ENCODE data around the gene FH. TPM values are rescaled to one million over a fixed set of nuclear protein-coding genes. Genes with fewer than 3 reads are reported as not detected.
A peak's percentile ranks its signal among the peaks of the same experiment; 100 is the strongest.

FH gene
- total RNA-seq = 67.0 and 94.9 TPM in 2 replicates
- 46.8 TPM for polyA plus RNA-seq (2012)

DNA sequence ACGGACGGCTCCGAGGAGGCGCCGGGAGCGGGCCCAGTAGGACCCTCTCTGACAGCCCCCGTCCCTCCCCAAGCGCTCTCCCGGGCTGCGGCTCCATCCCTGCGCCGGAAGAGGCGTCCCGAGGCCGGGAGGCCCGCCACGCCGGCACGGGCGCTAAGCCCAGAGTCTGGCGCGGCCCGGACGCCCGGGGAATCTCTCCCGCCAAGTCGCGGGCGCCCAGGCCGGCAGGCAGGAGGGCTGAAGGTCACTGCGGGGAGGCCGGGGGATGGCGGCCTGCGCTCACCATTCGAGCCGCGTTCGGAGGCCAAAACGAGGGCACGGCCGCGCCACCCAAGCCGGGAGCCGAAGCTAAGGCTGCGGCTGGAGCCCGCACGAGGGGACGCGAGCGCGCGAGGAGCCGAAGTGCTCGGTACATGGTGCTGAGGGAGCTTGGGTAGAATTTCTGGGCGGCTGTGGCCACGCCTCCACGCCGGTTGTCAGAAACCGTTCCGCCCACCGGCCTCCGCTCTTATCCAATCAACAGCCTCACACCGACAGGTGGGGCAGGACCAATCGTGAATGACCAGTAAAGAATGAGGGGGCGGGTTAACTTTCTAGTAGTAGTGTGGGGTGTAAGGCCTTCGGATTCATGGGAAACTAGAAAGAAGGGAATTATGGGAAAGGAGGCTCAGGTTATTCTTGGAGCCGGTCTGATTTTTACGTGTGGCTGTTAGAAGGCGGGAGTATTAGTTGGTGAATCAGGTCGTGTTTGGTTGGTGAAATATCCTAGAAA is at the start of gene FH:
Gene FH, minus strand, starts transcription at position 448 of the 772 bp plus-strand sequence. Its CDS starts 33 bp downstream, at position 415.
- DNase-seq (ENCODE audit: low read depth) = peak; percentile 99

DNA sequence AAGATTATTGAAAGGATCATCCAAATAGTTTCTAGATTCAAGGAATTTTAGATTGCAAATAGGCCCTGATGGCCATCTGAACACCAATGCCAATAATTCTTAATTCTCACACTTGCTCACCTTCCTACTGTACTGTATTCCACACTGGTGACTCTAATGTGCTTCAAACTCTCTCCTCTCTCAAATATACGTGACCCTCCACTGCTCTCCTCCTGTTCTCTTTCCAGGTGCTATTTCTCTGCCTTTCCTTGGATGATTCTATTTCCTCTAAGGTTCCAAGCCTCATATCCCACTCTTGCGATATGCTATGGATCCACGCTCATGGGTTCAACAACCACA is 41.3 kb upstream of the FH start:
- DNase-seq (ENCODE audit: low read depth) = no peak

GRCh38 chr1:241560146-241560848 is 40.7 kb upstream of the FH start:
- DNase-seq (ENCODE audit: low read depth) = peak; percentile 48

- no peak for DNase-seq (ENCODE audit: low read depth)
Observed at GRCh38 chr1:241557551-241558193, 38.1 kb upstream of the FH start.

- no peak for DNase-seq (ENCODE audit: low read depth)
Observed at GRCh38 chr1:241557031-241557430, 37.5 kb upstream of the FH start.

- no peak for DNase-seq (ENCODE audit: low read depth)
Observed at GRCh38 chr1:241555526-241555925, 36.0 kb upstream of the FH start.

GRCh38 chr1:241553886-241554592 is 34.5 kb upstream of the FH start:
- no peak for DNase-seq (ENCODE audit: low read depth)

- no peak for DNase-seq (ENCODE audit: low read depth)
Observed at GRCh38 chr1:241551759-241552638, 32.4 kb upstream of the FH start.

DNA sequence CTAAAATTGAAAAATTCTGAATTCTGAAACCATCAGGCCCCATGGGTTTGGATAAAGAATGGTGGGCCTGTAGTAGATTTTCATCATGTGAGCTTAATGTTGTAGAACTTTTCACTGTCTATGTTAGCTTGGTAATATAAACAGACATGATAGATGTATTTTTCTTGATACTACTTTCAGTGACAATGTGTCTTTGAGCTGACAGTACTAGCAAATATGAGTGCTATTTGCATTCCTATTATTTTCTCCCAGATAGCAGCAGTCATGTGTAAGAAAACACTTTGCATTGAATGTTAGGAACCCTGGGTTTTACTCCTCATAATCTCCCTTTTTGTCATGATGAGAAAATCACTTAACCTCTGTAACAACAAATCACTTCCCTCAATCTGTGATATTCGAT is 30.8 kb upstream of the FH start:
- no peak for DNase-seq (ENCODE audit: low read depth)

DNA sequence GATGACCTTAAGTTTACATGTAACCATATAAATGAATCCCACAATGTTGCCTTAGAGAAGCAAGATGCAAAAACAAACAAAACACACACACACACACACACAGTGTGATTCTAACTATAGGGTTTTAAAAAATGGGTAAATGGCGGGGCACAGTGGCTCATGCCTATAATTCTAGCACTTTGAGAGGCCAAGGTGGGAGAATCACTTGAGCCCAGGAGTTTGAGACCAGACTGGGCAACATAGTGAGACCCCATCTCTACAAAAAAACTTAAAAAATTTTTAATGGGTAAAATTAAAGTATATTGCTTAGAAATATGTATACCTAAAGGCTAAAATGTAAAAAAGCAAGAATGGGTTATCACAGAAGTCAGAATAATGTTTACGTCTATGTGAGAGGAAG is 28.5 kb upstream of the FH start:
- no peak for DNase-seq (ENCODE audit: low read depth)

- no peak for DNase-seq (ENCODE audit: low read depth)
Observed at GRCh38 chr1:241542199-241542907, 22.8 kb upstream of the FH start.

GRCh38 chr1:241536969-241537368 is 17.4 kb upstream of the FH start:
- DNase-seq (ENCODE audit: low read depth) = no peak

- DNase-seq (ENCODE audit: low read depth) = no peak
Observed at GRCh38 chr1:241536304-241536703, 16.7 kb upstream of the FH start.

- no peak for DNase-seq (ENCODE audit: low read depth)
Observed at GRCh38 chr1:241533326-241534115, 14.0 kb upstream of the FH start.

- DNase-seq (ENCODE audit: low read depth) = no peak
Observed at GRCh38 chr1:241532864-241533263, 13.3 kb upstream of the FH start.

DNA sequence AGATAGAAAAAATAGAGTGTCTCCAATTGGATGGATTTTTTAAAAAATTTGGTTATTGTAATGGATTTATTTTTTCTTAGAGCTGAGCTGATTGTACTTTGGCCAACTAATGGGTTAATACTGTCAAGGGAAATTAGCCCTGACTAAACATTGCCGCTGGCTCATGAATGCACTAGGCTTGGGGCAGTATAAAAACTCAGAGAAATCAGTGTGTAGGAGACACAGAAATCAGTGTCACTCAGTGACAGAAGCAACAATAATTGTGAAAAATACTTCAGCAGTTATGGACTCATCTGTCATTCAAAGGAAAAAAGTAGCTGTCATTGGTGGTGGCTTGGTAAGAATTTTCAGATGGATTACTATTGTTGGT is 12.6 kb upstream of the FH start, which contains the start of gene KMO:
Gene KMO, plus strand, starts transcription at position 217 of the 370 bp plus-strand sequence. Its CDS starts 67 bp downstream, at position 284.
- peak; percentile 11 for DNase-seq (ENCODE audit: low read depth)

DNA sequence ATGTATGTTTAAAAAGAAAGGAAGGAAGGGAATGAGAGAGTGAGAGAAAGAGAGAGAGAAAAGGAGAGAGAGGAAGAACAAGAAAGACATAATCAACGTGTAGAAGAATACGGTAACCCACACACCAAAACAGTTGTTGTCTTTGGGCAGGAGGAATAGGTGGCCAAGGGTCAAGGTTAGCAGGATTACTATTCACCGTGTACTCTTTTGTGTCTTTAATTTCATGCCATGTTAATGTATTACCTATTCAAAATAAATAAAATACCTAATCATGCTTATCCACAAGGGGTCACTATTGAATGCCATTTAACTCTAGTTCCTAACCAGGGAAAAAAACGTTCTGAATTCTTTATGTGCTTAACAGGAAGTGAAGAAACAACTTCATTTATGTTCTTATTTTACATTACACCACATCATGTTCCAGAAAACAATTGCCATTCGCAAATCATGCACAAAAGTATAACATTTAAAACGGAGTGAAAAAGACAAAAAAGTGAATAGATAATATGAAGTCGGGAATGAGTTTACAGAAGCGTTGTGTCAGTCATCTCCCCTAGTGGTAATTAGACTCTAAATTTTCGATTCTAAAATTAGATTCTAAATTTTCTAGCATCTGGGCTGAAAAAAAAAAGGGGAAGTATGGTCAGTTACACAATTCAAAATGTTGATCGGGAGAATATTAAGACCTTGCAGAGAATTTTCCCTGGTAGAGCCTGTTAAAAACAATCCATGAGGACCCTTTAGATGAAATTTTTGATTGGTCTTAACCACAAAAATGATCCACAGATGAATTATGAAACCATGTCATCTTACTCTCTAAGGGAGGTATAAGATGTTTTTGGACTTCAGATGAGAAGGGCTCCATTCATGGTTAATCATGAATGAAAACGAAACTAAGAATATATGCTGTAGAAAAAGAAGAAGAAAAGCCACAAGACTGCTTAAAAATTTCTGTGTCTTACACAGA is 11.9 kb upstream of the FH start:
- peak; percentile 76 for DNase-seq (ENCODE audit: low read depth)

DNA sequence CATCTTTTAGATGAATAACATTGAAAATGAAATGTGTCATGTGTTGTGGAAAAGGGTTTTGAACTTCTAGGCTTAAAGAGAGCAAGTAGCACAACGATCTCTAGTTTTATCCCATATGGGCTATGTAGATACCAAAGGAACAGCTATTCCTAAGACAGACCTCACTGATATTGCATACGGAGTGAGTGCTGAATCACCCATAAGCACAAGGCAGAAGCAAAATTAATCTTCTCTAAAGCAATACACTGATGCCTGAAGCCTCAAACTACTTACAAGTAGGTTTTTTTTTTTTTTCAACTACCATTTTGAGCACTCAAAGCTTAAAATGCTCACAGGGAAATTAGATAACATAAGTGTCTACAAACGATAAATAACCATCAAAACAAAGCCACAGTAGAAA is 7.6 kb upstream of the FH start:
- DNase-seq (ENCODE audit: low read depth) = no peak
